Measurements from ENCODE around the gene LDLRAD4.
"Not testable (repeated sequence)": the region's sequence is repeated elsewhere in the genome, so short reads cannot be mapped to it uniquely, and the experiment has no call there.

Gene LDLRAD4

DNA sequence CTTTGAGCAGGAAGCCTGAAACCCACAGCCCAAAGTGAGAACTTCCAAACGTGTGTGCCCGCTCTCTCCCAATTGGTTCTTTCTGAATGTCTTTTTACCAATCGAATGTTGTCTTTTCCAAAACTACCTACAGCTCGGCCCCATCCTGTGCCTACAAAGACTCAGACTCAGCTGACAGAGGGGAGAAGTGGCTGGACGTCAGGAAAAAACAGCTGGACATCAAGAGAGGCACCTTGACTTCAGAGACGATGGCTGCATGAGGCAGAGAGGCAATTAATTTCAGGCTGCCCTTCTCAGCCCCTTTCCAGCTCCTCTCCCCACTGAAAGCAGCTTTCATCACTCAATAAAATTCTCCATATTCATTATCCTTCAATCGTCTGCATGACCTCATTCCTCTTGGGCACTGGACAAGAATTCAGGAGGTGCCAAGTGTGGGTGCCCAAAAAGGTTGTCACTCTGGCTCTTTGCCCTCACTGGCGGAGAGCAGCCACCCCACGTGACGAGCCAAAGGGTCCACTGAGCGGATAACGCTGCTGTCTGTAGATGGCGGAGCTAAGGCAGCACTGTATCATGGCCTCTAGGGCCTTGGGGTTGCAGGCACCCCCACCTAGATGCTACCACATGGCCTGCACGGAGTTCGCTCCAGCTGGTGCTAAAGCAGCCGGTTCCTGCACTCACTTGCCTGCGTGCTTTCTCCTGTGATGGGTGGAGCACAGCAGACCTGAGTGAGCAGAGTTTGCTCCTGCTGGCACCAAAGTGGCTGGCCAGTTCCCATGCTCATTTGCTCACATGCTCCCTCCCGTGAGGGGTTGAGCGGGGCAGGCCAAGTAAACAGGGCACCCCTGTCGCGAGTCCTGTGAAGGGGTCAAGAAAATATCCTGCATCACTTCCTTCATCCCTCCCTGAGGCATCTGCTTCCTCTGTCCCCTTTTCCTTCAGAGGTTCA, 469.9 kb downstream of the LDLRAD4 start:
- Mint-ChIP-seq H3K27ac (peak overlapping the region; percentile 39), H3K9me3 (peaks cover 3% of the 10 kb centered on the region), H3K36me3 (peaks cover 8% of the 10 kb centered on the region), H3K4me1 (peaks cover 75% of the 10 kb centered on the region), H3K4me3 (no peak overlapping the region)
- DNase-seq (ENCODE audit: low spot score in 2 of 2): no peak
- ATAC-seq: no peak

DNA sequence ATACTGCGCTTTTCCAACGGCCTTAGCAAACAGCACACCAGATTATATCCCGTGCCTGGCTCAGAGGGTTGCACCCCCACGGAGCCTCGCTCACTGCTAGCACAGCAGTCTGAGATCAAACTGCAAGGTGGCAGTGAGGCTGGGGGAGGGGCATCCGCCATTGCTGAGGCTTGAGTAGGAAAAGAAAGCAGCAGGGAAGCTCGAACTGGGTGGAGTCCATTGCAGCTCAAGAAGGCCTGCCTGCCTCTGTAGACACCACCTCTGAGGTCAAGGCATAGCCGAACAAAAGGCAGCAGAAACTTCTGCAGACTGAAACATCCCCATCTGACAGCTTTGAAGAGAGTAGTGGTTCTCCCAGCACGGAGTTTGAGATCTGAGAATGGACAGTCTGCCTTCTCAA, 471.5 kb downstream of the LDLRAD4 start:
- H3K36me3 Mint-ChIP-seq; H3K9me3 Mint-ChIP-seq; ATAC-seq; H3K27ac Mint-ChIP-seq; H3K4me3 Mint-ChIP-seq; DNase-seq (ENCODE audit: low spot score in 2 of 2): not testable (repeated sequence)
- peaks cover 76% of the 10 kb centered on the region for H3K4me1 Mint-ChIP-seq

DNA sequence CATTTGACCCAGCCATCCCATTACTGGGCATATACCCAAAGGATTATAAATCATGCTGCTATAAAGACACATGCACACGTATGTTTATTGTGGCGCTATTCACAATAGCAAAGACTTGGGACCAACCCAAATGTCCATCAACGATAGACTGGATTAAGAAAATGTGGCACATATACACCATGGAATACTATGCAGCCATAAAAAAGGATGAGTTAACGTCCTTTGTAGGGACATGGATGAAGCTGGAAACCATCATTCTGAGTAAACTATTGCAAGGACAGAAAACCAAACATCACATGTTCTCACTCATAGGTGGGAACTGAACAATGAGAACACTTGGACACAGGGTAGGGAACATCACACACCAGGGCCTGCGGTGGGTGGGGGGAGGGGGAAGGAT, 476.8 kb downstream of the LDLRAD4 start:
- not testable (repeated sequence) for H3K36me3 Mint-ChIP-seq; H3K4me3 Mint-ChIP-seq; H3K9me3 Mint-ChIP-seq; H3K27ac Mint-ChIP-seq; ATAC-seq; DNase-seq (ENCODE audit: low spot score in 2 of 2)
- peaks cover 41% of the 10 kb centered on the region for H3K4me1 Mint-ChIP-seq

DNA sequence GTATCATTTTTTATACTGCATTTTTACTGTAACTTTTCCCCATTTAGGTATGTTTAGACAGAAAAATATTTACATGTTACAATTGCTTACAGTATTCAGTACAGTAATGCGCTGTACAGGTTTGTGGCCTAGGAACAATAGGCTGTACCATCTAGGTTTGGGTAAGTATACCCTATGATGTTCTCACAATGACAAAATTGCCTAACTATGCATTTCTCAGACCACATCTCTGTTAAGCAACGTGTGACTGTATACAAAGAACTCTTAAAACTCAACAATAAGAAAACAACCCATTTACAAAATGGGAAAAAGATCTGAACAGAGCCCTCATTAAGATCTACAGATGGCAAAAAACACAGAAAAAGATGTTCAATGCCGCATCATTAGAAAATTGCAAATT, 478.4 kb downstream of the LDLRAD4 start:
- Mint-ChIP-seq H3K9me3 (peaks cover 5% of the 10 kb centered on the region), H3K27ac (no peak overlapping the region), H3K4me1 (peaks cover 34% of the 10 kb centered on the region), H3K36me3 (peaks cover 7% of the 10 kb centered on the region), H3K4me3 (no peak overlapping the region)
- DNase-seq (ENCODE audit: low spot score in 2 of 2) (no peak), ATAC-seq (no peak)

DNA sequence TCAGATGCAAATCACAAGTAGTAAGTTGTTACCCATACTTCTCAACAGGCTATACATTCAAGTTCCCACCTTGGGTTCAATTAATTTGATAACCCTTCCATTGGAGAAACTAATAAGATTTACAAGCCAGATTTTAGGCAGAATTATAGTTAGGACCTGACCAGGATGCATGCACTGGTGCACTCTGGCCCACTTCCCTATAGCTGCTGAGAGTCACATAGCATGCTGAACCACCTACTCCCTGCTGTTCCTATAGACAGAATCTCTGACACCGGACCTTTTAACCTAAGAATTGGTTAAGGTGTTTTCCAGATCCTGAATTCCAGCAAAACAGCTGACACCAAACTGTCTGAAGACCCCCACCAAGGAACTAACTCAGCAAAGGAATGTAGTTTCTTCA, 481.6 kb downstream of the LDLRAD4 start:
- H3K9me3 Mint-ChIP-seq: peaks cover 8% of the 10 kb centered on the region
- H3K27ac Mint-ChIP-seq: no peak overlapping the region
- H3K4me1 Mint-ChIP-seq: peaks cover 13% of the 10 kb centered on the region
- no peak for ATAC-seq
- DNase-seq (ENCODE audit: low spot score in 2 of 2): no peak
- no peak overlapping the region for H3K4me3 Mint-ChIP-seq
- peaks cover 7% of the 10 kb centered on the region for H3K36me3 Mint-ChIP-seq
